WTC11 (cell line): ENCODE measurements around the gene TCF12. TPM values are rescaled to one million over a fixed set of nuclear protein-coding genes. Genes with fewer than 3 reads are reported as not detected.
A peak's percentile ranks its signal among the peaks of the same experiment; 100 is the strongest.

Source experiments
- ATAC-seq: fragments of 200-7000 bp; cut with Tn5 transposase; 2 replicates; pipeline ENCODE4 v1.10.0; 2021; ENCODE audit warnings: mild to moderate bottlenecking, moderate library complexity
- CTCF ChIA-PET: fragments of 300-600 bp; sonication (Branson Sonifier 250); formaldehyde crosslinking; loops from one replicate; lab custom pipeline; 2021; ENCODE audit warnings: antibody characterized with exemption; lab: Charles Lee
- POLR2A ChIA-PET: fragments of 350-600 bp; sonication (Branson Sonifier 250); formaldehyde crosslinking; loops from one replicate; lab custom pipeline; 2021; ENCODE audit warnings: antibody characterized with exemption; lab: Charles Lee
- DNase-seq: peaks from one replicate; pipeline ENCODE4 v3.0.0; 2021; ENCODE audit warnings: low spot score
- H3K27ac Mint-ChIP-seq: 2 replicates; pipeline ENCODE4 v1.8.0; 2021; ENCODE audit warnings: mixed read lengths
- H3K27me3 Mint-ChIP-seq: 2 replicates; pipeline ENCODE4 v1.8.0; 2021; ENCODE audit warnings: low read depth, mild to moderate bottlenecking, moderate library complexity, mixed read lengths
- H3K36me3 Mint-ChIP-seq: 2 replicates; pipeline ENCODE4 v1.8.0; 2021; ENCODE audit warnings: mixed read lengths
- H3K4me1 Mint-ChIP-seq: 2 replicates; pipeline ENCODE4 v1.8.0; 2022; ENCODE audit warnings: mixed read lengths
- H3K4me3 Mint-ChIP-seq: 2 replicates; pipeline ENCODE4 v1.8.0; 2021; ENCODE audit warnings: mild to moderate bottlenecking, moderate library complexity, mixed read lengths
- H3K9me3 Mint-ChIP-seq: 2 replicates; pipeline ENCODE4 v1.8.0; 2021; ENCODE audit warnings: mixed read lengths
- CBFB ChIP-seq: sonication (generic); formaldehyde crosslinking; IDR thresholded peaks from 2 replicates; pipeline ENCODE4 v1.8.1; 2022; ENCODE audit warnings: mild to moderate bottlenecking, low read depth, missing genetic modification reagents
- E2F4 ChIP-seq: sonication (generic); formaldehyde crosslinking; IDR thresholded peaks from 2 replicates; pipeline ENCODE4 v1.8.1; 2022; ENCODE audit warnings: low read depth, mild to moderate bottlenecking, moderate library complexity, missing genetic modification reagents, borderline replicate concordance
- EMX1 ChIP-seq: fragments of 250-450 bp; sonication (Bioruptor Pico); IDR thresholded peaks from 2 replicates; pipeline ENCODE4 v1.8.0; 2021; ENCODE audit warnings: mild to moderate bottlenecking
- FOXJ3 ChIP-seq: sonication (generic); formaldehyde crosslinking; IDR thresholded peaks from 2 replicates; pipeline ENCODE4 v1.9.0; 2021; ENCODE audit warnings: missing genetic modification reagents, mild to moderate bottlenecking, borderline replicate concordance
- FOXK1 ChIP-seq: sonication (generic); formaldehyde crosslinking; IDR thresholded peaks from 2 replicates; pipeline ENCODE4 v1.8.0; 2022; ENCODE audit warnings: mild to moderate bottlenecking, moderate library complexity, missing genetic modification reagents
- GABPB1 ChIP-seq: sonication (generic); formaldehyde crosslinking; IDR thresholded peaks from 2 replicates; pipeline ENCODE4 v1.8.1; 2023; ENCODE audit warnings: mild to moderate bottlenecking, missing genetic modification reagents
- GRHL2 ChIP-seq: fragments of 250-450 bp; sonication (Bioruptor Pico); IDR thresholded peaks from 2 replicates; pipeline ENCODE4 v1.8.0; 2022; ENCODE audit warnings: mild to moderate bottlenecking, moderate library complexity; ENCODE audit not compliant: insufficient replicate concordance, severe bottlenecking
- JUN ChIP-seq: sonication (generic); formaldehyde crosslinking; IDR thresholded peaks from 2 replicates; pipeline ENCODE4 v1.8.0; 2023; ENCODE audit warnings: mild to moderate bottlenecking, missing genetic modification reagents
- NFATC4 ChIP-seq: fragments of 250-450 bp; sonication (Bioruptor Pico); IDR thresholded peaks from 2 replicates; pipeline ENCODE4 v1.9.0; 2021; ENCODE audit warnings: mild to moderate bottlenecking
- NR1H2 ChIP-seq: sonication (generic); formaldehyde crosslinking; IDR thresholded peaks from 2 replicates; pipeline ENCODE4 v1.9.0; 2021; ENCODE audit warnings: mild to moderate bottlenecking, moderate library complexity, missing genetic modification reagents
- NR2C2 ChIP-seq: sonication (generic); formaldehyde crosslinking; IDR thresholded peaks from 2 replicates; pipeline ENCODE4 v1.8.0; 2022; ENCODE audit warnings: mild to moderate bottlenecking, missing genetic modification reagents
- NR3C1 ChIP-seq: sonication (generic); formaldehyde crosslinking; conservative IDR thresholded peaks from 2 replicates; pipeline ENCODE4 v1.8.1; 2023; ENCODE audit warnings: low read depth, mild to moderate bottlenecking, missing genetic modification reagents
- RELA ChIP-seq: sonication (generic); formaldehyde crosslinking; IDR thresholded peaks from 2 replicates; pipeline ENCODE4 v1.8.1; 2022; ENCODE audit warnings: missing genetic modification reagents, mild to moderate bottlenecking, borderline replicate concordance
- SP1 ChIP-seq: sonication (generic); formaldehyde crosslinking; conservative IDR thresholded peaks from 2 replicates; pipeline ENCODE4 v1.8.1; 2022; ENCODE audit warnings: missing genetic modification reagents
- ZNF219 ChIP-seq: sonication (generic); formaldehyde crosslinking; IDR thresholded peaks from 2 replicates; pipeline ENCODE4 v1.8.0; 2023; ENCODE audit warnings: missing genetic modification reagents, mild to moderate bottlenecking, borderline replicate concordance
- ZNF232 ChIP-seq: sonication (generic); formaldehyde crosslinking; IDR thresholded peaks from 2 replicates; pipeline ENCODE4 v1.8.0; 2022; ENCODE audit warnings: mild to moderate bottlenecking, missing genetic modification reagents
- ZSCAN18 ChIP-seq: fragments of 250-450 bp; sonication (Bioruptor Pico); IDR thresholded peaks from 2 replicates; pipeline ENCODE4 v2.1.2; 2022; ENCODE audit warnings: mild to moderate bottlenecking, moderate library complexity
- total RNA-seq: library from RNA; stranded (reverse); gene quantifications from 3 replicates; pipeline ENCODE4 v1.2.3, GENCODE V29; 2021
- TF ChIP-seq, protein P1 (sequence below): sonication (generic); formaldehyde crosslinking; IDR thresholded peaks from 2 replicates; pipeline ENCODE4 v1.8.1; 2022; ENCODE audit warnings: mild to moderate bottlenecking, moderate library complexity, missing genetic modification reagents
- TF ChIP-seq, protein P2 (sequence below): fragments of 250-450 bp; sonication (Bioruptor Pico); IDR thresholded peaks from 2 replicates; pipeline ENCODE4 v1.9.0; 2021; ENCODE audit warnings: moderate library complexity, mild to moderate bottlenecking, inconsistent platforms, borderline replicate concordance
- TF ChIP-seq, protein P3 (sequence below): sonication (generic); formaldehyde crosslinking; IDR thresholded peaks from 2 replicates; pipeline ENCODE4 v1.8.1; 2022; ENCODE audit warnings: mild to moderate bottlenecking, missing genetic modification reagents, moderate library complexity, borderline replicate concordance
- TF ChIP-seq, protein P4 (sequence below): sonication (generic); formaldehyde crosslinking; IDR thresholded peaks from 2 replicates; pipeline ENCODE4 v1.8.1; 2023; ENCODE audit warnings: mild to moderate bottlenecking, missing genetic modification reagents, moderate library complexity
- TF ChIP-seq, protein P5 (sequence below): sonication (generic); formaldehyde crosslinking; IDR thresholded peaks from 2 replicates; pipeline ENCODE4 v1.8.0; 2022; ENCODE audit warnings: mild to moderate bottlenecking, missing genetic modification reagents
- TF ChIP-seq, protein P6 (sequence below): sonication (generic); formaldehyde crosslinking; IDR thresholded peaks from 2 replicates; pipeline ENCODE4 v1.8.0; 2022; ENCODE audit warnings: missing genetic modification reagents

Gene TCF12
- total RNA-seq, 1 experiment from 2014 or later, result 73.2 TPM

DNA sequence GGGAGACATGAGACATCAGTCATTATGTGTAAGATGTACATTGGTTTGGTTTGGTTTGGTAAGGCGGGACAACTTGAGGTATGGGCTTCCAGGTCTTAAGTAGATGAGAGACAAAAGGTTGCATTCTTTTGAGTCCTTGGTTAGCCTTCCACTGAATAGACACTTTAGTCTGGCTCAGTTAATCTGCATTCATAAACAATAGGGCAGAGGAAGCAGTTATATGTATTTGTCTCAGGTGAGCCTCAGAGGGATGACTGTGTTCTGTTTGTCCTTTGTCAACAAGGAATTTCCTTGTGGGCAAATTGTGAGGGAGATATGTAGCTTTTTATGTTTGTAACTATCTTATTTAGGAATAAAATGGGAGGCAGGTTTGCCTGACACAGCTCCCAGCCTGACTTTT lies 50.4 kb downstream of the TCF12 start:
- ATAC-seq (no peak; the same call in 1 of the 2 replicates), DNase-seq (no peak)
- POLR2A ChIA-PET, result interaction anchor here (0.7 kb wide), 1 partner anchor 39 kb away, joined by 5 read pairs; no protein-coding TSS in a partner anchor
- H3K9me3 Mint-ChIP-seq, result no peaks in the 10 kb centered on the region
- H3K4me3 Mint-ChIP-seq, result no peak overlapping the region
- H3K36me3 Mint-ChIP-seq, result no peaks in the 10 kb centered on the region
- TF ChIP-seq CBFB (CRISPR knock-in tag), result no peak
- TF ChIP-seq FOXJ3 (CRISPR knock-in tag), result no peak
- TF ChIP-seq, protein P1, sequence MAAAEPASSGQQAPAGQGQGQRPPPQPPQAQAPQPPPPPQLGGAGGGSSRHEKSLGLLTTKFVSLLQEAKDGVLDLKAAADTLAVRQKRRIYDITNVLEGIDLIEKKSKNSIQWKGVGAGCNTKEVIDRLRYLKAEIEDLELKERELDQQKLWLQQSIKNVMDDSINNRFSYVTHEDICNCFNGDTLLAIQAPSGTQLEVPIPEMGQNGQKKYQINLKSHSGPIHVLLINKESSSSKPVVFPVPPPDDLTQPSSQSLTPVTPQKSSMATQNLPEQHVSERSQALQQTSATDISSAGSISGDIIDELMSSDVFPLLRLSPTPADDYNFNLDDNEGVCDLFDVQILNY (CRISPR knock-in tag), result no peak
- TF ChIP-seq, protein P2, sequence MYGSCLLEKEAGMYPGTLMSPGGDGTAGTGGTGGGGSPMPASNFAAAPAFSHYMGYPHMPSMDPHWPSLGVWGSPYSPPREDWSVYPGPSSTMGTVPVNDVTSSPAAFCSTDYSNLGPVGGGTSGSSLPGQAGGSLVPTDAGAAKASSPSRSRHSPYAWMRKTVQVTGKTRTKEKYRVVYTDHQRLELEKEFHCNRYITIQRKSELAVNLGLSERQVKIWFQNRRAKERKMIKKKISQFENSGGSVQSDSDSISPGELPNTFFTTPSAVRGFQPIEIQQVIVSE (CRISPR knock-in tag), result no peak
- TF ChIP-seq, protein P3, sequence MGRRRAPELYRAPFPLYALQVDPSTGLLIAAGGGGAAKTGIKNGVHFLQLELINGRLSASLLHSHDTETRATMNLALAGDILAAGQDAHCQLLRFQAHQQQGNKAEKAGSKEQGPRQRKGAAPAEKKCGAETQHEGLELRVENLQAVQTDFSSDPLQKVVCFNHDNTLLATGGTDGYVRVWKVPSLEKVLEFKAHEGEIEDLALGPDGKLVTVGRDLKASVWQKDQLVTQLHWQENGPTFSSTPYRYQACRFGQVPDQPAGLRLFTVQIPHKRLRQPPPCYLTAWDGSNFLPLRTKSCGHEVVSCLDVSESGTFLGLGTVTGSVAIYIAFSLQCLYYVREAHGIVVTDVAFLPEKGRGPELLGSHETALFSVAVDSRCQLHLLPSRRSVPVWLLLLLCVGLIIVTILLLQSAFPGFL (CRISPR knock-in tag), result no peak
- no peak for TF ChIP-seq E2F4 (CRISPR knock-in tag)
- no peak for TF ChIP-seq ZNF232 (CRISPR knock-in tag)
- TF ChIP-seq, protein P4, sequence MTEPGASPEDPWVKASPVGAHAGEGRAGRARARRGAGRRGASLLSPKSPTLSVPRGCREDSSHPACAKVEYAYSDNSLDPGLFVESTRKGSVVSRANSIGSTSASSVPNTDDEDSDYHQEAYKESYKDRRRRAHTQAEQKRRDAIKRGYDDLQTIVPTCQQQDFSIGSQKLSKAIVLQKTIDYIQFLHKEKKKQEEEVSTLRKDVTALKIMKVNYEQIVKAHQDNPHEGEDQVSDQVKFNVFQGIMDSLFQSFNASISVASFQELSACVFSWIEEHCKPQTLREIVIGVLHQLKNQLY (CRISPR knock-in tag), result no peak
- TF ChIP-seq SP1 (CRISPR knock-in tag), result no peak
- no peak for TF ChIP-seq RELA (CRISPR knock-in tag)
- TF ChIP-seq JUN (CRISPR knock-in tag), result no peak
- TF ChIP-seq GABPB1, result no peak
- no peak for TF ChIP-seq ZSCAN18
- no peak for TF ChIP-seq NFATC4
- TF ChIP-seq FOXK1, result no peak
- CTCF ChIA-PET, result interaction anchor here (0.6 to 1.0 kb wide), 2 partner anchors 170 to 1368 kb away, joined by 3 read pairs; no protein-coding TSS in a partner anchor
- H3K27ac Mint-ChIP-seq, result peak overlapping the region; percentile 58
- H3K27me3 Mint-ChIP-seq, result no peaks in the 10 kb centered on the region
- H3K4me1 Mint-ChIP-seq, result peaks cover 52% of the 10 kb centered on the region

- POLR2A ChIA-PET, result interaction anchor here (0.7 kb wide), 1 partner anchor 39 kb away, joined by 5 read pairs; no protein-coding TSS in a partner anchor
- Mint-ChIP-seq H3K4me3 (no peak overlapping the region), H3K27me3 (no peaks in the 10 kb centered on the region), H3K27ac (peak overlapping the region; percentile 58; the same call in 1 of the 2 replicates), H3K4me1 (peaks cover 46% of the 10 kb centered on the region), H3K9me3 (no peaks in the 10 kb centered on the region), H3K36me3 (no peaks in the 10 kb centered on the region)
- DNase-seq, result no peak
- CTCF ChIA-PET, result interaction anchor here (0.6 kb wide), 1 partner anchor 1367 kb away, joined by 3 read pairs; no protein-coding TSS in a partner anchor
- no peak for ATAC-seq
- no peak for TF ChIP-seq NR3C1 (CRISPR knock-in tag)
- TF ChIP-seq EMX1 (CRISPR knock-in tag), result no peak
- TF ChIP-seq, protein P4 (CRISPR knock-in tag), result no peak
- no peak for TF ChIP-seq NR2C2 (CRISPR knock-in tag)
- TF ChIP-seq NR1H2 (CRISPR knock-in tag), result no peak
- no peak for TF ChIP-seq ZNF219 (CRISPR knock-in tag)
- TF ChIP-seq, protein P5, sequence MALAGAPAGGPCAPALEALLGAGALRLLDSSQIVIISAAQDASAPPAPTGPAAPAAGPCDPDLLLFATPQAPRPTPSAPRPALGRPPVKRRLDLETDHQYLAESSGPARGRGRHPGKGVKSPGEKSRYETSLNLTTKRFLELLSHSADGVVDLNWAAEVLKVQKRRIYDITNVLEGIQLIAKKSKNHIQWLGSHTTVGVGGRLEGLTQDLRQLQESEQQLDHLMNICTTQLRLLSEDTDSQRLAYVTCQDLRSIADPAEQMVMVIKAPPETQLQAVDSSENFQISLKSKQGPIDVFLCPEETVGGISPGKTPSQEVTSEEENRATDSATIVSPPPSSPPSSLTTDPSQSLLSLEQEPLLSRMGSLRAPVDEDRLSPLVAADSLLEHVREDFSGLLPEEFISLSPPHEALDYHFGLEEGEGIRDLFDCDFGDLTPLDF, result no peak
- TF ChIP-seq, protein P6, sequence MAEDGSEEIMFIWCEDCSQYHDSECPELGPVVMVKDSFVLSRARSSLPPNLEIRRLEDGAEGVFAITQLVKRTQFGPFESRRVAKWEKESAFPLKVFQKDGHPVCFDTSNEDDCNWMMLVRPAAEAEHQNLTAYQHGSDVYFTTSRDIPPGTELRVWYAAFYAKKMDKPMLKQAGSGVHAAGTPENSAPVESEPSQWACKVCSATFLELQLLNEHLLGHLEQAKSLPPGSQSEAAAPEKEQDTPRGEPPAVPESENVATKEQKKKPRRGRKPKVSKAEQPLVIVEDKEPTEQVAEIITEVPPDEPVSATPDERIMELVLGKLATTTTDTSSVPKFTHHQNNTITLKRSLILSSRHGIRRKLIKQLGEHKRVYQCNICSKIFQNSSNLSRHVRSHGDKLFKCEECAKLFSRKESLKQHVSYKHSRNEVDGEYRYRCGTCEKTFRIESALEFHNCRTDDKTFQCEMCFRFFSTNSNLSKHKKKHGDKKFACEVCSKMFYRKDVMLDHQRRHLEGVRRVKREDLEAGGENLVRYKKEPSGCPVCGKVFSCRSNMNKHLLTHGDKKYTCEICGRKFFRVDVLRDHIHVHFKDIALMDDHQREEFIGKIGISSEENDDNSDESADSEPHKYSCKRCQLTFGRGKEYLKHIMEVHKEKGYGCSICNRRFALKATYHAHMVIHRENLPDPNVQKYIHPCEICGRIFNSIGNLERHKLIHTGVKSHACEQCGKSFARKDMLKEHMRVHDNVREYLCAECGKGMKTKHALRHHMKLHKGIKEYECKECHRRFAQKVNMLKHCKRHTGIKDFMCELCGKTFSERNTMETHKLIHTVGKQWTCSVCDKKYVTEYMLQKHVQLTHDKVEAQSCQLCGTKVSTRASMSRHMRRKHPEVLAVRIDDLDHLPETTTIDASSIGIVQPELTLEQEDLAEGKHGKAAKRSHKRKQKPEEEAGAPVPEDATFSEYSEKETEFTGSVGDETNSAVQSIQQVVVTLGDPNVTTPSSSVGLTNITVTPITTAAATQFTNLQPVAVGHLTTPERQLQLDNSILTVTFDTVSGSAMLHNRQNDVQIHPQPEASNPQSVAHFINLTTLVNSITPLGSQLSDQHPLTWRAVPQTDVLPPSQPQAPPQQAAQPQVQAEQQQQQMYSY (CRISPR knock-in tag), result no peak
- TF ChIP-seq GRHL2 (CRISPR knock-in tag), result no peak
Observed at GRCh38 chr15:56969265-56969895, 50.9 kb downstream of the TCF12 start.
